GM21619 (cell line): ENCODE data around the gene RRP8.

ENCODE experiments used
- ATAC-seq: cut with Tn5 transposase; IDR thresholded peaks from one replicate; pipeline ENCODE4 v1.9.1; 2021; ENCODE audit not compliant: unreplicated experiment

RRP8 gene

GRCh38 chr11:6548641-6549040, 54.8 kb downstream of the RRP8 start:
- no peak for ATAC-seq

- no peak for ATAC-seq
These were observed 55.3 kb downstream of the RRP8 start for GRCh38 chr11:6548121-6548520.

- ATAC-seq, result no peak
These were observed 56.2 kb downstream of the RRP8 start for GRCh38 chr11:6547177-6547576.

- no peak for ATAC-seq
These were observed 56.7 kb downstream of the RRP8 start for GRCh38 chr11:6546735-6547134.

GRCh38 chr11:6545917-6546605, 57.4 kb downstream of the RRP8 start:
- ATAC-seq, result no peak
